ENCODE results near the gene ACAP3.
"Not testable (repeated sequence)": the region's sequence is repeated elsewhere in the genome, so short reads cannot be mapped to it uniquely, and the experiment has no call there.

Gene ACAP3

DNA sequence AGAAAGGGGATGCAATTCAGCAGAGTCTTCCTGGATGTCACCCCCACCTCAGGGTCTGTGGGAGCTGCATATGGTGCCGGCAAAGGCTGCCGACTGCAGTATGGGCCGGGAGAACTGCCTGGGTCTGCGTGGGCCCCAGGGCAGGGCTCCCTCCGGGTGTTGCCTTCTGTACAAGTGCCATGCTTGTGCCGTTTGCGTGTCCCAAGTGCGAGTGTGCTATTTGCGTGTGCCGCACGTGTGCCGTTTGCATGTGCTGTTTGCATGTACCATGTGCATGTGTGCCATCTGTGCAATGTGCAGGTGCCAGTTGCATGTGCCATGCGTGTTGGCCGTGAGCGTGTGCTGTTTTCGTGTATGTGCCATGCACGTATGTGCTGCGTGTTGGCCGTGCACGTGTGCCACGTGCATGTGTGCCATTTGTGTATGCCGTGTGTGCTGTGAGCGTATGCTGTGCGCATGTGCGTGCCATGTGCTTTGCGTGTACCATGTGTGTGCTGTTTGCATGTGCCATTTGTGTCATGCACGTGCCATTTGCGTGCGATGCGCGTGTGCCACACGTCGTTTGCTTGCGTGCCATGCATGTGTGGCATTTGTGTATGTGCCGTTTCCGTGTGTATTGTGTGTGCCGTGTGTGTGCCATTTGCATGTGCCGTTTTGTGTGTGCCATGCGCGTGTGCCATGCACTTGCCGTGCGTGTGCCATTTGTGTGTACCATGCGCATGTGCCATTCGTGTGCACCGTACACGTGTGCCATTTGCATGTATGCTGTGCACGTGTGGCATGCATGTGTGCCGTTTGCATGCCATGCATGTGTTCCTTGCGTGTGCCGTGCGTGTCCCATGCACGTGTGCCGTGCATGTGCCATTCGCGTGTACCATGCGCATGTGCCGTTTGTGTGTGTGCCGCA, 21.8 kb upstream of the ACAP3 start:
- DNase-seq: no peak

DNA sequence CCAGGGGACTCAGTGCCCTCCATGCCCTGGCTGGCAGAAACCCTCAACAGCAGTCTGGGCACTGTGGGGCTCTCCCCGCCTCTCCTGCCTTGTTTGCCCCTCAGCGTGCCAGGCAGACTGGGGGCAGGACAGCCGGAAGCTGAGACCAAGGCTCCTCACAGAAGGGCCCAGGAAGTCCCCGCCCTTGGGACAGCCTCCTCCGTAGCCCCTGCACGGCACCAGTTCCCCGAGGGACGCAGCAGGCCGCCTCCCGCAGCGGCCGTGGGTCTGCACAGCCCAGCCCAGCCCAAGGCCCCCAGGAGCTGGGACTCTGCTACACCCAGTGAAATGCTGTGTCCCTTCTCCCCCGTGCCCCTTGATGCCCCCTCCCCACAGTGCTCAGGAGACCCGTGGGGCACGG, 20.5 kb upstream of the ACAP3 start:
- DNase-seq: no peak

DNA sequence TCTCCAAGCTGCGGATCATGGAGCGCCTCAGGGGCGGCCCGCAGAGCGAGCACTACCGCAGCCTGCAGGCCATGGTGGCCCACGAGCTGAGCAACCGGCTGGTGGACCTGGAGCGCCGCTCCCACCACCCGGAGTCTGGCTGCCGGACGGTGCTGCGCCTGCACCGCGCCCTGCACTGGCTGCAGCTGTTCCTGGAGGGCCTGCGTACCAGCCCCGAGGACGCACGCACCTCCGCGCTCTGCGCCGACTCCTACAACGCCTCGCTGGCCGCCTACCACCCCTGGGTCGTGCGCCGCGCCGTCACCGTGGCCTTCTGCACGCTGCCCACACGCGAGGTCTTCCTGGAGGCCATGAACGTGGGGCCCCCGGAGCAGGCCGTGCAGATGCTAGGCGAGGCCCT, 19.6 kb upstream of the ACAP3 start:
- no peak for DNase-seq

DNA sequence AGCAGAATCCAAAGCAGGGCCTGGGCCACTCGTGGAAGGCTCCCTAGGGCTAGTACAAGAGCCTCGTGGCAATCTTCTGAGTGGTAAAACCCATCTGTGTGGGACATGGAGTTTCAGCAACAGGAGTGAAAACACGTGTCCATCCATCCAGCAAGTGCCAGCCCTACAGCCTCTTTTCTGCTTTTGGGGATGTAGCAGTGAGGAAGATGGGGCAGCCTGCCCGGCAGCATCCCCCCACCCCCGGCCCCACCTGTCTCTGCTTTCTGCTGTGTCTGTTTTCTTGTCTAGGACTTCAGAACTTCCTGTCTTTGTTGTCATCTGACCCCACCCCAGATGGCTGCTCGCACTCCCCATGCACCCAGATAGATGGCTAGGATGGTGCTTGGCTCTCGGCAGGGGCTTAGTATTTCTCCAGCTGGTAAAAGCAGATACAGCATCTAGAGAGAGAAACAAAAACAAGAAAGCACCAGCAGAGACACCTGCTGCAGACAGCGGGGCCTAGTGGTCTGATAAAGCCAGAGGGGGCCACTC, 18.4 kb upstream of the ACAP3 start:
- no peak for DNase-seq

DNA sequence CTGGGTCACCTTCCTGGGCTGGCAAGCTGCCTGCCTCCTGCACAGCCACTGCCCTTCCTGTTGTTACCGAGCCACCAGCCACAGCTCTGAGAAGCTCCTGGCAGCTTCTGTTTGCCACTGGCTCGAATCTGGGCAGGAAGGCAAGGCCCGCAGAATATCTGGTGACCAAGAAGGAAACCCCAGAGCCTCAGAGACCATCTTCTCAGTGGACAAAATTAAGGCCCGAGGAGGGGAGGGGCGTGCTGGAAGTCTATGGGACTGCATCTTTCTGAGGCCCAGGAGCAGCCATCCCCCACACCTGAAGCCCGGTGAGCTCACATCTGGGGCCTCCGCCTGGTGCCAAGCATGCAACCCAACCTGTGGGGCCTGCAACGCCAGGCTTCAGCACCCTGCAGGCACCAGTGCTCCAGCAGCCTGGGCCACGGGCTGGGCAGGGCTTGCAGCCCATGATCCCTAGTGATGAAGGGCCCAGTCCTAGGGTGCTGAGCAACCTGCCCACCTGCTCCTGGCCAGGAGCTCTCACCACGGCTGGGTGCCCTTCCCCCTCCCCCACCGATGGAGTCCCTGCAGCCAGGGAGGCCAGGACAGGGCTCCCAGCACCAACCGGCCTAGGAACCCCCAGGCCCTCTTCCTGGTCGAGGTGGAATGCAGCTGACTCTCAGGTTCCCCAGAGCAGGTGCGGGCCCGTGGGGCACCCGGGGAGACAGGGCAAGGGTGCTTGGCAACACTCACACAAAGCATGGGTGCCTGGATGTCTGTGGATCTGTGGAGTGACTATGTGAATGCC, 17.8 kb upstream of the ACAP3 start:
- no peak for DNase-seq

DNA sequence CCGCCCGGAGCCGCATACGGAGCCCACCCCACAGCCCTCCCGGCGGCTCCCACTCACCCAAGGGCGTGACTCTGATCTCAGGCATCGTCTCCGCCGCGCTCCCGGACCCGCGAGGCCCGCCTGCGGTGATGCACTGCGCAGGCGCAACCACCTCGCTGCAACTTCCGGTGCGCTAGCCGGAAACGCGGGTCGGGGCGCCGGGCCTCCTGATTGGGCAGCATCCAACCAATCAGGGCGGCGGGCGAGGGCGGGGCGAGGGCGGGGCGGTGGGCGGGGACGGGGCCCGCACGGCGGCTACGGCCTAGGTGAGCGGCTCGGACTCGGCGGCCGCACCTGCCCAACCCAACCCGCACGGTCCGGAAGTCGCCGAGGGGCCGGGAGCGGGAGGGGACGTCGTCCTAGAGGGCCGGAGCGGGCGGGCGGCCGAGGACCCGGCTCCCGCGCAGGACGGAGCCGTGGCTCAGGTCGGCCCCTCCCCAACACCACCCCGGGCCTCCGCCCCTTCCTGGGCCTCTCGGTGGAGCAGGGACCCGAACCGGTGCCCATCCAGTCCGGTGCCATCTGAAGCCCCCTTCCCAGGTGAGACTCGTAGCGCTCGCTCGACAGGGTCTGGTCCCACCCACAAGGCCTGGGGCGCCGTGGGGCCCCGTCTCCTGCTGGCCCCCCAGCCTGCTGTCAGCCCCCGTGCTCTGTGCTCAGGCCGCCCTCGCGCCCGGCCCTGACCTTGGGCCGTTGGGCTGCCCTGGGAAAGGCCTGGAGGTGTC, 17.0 kb upstream of the ACAP3 start, which contains the start of the genes CPTP and INTS11:
TSS of gene CPTP (plus strand) at position 279 of the 764 bp plus-strand sequence. CDS start 2,109 bp downstream, outside the sequence.
TSS of gene INTS11 (minus strand) at position 137 of the 764 bp plus-strand sequence. CDS start at position 85, 52 bp downstream.
- peak; percentile 95 for DNase-seq

DNA sequence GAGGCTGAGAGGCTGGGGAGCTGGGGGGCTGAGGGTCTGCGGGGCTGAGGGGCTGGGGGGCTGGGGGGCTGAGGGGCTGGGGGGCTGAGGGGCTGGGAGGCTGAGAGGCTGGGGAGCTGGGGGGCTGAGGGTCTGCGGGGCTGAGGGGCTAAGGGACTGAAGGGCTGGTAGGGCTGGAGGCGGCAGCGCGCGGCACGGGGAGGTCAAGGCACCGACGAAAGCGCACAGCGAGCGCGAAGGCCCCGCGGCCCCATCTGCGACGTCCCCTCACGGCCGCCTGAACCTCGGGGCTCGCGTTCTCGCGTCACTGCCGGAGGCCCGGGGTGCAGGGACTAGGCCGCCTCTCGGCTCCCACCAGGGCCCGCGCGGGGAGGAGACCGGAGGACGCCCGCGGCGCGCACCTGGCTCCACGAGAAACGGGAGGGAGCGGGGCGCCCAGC, 16.4 kb upstream of the ACAP3 start:
- DNase-seq: no peak

DNA sequence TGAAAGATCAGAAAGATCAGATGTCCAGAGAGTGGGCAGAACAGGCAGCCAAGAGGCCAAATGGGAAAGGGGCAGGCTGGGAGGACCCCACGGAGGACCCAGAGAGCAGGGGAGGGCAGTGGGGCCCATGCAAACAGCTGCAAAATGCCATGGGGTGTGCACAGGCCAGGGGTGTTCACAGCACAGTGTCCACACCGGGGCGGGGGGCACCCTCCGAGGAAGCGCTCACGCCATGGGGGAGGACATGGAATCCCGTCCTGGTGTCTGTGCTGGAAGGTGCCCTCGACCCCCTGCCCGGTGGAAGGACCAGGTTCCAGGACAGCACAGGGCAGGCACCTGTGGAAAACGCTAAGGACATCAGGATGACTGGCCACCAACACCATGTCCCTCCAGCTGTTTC, 15.2 kb upstream of the ACAP3 start:
- no peak for DNase-seq

DNA sequence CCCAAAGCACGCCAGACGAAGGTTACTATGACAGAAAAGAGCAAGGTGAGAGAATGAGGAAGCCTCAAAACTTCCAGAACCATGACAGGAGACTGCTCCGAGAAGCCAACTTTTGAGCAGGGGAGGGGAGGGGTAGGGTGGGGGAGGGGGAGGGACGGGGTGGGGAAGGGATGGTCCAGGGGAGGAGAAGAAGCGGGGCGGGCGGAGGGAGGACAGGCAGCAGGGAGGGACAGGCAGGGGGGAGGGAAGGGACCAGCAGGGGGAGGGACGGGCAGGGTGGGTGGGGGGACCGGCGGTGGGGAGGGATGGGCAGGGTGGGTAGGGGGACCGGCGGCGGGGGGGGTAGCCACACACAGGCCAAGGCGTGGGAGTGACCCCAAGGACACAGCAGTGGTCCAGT, 14.7 kb upstream of the ACAP3 start:
- no peak for DNase-seq

DNA sequence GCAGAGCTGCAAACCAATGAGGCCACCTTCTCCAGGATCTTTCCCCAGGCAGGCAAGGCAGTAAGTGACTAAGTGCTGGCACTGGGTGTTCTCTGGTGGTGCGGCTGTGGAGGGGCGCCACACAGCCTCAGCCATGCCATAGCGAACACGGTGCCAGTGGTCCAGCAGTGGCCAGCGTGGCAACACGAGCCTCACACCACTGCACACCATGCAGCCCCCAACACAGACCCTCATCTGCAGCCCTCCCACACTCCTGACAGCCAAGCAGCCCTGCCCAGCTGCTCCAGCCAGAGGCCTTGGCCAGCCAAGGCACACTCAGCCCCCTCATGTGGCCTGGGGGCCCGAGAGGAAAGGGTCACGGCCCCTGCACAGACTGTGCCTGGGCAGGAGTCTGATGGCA, 13.7 kb upstream of the ACAP3 start:
- DNase-seq: no peak

DNA sequence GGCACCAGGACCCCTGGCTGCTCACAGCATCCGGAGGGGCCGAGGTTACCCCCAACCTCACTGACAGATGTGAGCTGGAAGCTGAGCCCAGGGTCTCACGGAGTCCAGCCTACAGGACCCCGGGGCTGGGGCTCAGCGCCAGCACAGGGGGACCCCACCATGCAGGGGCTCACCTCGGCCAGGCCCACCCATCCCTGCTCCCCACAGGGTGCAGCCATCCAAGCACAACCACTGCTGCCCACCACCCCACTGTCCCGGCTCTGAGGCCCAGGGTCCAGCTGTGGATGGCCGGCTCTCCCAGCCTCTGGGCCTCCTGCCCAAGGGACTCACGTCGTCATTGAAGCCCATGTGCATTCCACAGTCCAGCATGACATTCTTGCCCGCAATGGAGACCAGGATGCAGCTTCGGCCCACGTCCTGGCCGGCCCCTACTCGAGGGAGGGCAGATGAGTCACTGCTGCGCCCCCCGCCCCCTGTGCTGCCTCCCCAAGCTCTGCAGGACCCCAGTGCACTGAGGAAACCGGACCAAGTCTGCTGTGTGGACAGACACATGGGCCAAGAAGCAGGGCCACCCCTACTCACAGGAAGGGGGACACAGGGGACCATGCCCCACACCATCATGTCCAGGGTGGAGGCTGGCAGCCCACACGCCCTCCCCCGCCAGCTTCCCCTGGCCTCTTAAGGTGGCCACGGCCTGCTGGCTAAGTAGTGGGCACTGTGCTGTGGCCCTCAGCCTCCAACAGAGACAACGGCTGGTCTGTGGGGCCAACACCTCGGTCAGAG, 13.1 kb upstream of the ACAP3 start:
- DNase-seq: no peak

DNA sequence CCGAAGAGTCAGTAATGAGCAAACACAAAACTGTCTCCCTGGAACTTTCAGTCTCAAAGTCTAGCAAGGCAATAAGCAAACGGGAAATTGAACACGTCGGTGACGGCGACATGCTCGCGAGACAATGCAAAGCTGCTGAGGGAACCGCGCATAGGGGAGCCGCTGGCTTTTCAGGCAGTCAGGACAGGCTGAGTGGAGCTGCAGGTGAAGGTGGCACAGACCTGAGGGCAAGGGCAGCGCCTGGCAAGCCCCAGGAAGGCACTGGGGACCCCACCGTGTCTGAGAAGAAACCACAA, 11.9 kb upstream of the ACAP3 start:
- DNase-seq: no peak

DNA sequence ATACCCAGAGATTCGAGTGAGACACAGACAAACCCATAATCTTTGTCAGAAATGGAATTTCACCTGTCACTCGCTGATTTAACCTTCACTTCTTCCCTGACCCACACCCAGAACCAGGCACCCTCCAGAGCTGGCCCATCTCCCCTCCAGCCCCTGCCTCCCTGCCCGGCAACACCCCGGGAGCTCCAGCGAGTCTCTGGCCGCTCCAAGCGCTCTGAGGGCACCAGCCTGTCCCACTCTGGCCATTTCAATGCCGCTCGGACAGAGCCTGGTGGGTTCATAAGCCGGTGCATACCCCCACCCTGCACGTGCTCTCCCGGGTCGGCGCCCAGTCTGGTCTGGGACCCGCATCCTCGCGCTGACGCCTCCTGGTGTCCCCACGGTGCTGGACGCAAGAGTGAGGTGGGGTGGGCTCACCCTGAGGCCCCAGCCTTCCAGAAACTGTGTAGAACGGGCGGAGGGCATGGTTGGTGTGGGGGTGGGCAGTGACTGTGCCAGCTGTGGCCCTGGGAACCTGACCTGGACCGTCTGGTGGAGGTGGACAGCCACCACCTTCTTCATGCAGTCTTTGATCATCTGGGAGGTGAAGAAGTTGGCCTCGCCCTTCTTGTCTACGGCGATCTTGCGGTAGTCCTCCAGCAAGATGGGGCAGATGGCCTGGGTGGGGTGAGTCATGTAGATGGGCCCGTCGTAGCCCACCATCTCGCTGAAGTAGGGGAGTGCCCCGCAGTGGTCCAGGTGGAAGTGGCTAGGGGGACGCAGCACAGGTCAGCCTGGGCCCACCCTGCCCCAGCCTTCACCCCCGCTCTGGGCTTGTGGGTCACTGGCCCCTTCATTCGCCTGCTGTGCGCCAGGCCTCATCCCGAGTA, 11.3 kb upstream of the ACAP3 start:
- DNase-seq: no peak

DNA sequence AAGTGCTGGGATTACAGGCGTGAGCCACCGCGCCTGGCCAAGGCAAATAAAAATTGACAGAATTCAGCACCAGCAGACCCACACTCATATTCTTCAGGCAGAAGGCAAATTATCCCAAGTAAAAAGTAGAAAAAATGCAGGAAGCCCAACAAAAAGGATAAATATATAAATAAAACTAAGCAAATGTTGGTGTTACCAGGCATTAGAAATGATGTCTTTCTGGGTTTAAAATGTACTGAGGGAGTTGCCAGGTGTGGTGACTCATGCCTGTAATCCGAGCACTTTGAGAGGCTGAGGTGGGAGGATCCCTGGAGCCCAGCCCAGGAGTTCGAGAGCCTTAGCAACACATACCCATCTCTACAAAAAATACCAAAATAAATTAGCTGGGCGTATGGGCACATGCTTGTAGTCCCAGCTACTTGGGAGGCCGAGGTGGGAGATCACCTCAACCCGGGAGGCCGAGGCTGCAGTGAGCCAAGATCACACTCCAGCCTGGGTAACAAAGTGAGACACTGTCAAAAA, 10.5 kb upstream of the ACAP3 start:
- DNase-seq: no peak

DNA sequence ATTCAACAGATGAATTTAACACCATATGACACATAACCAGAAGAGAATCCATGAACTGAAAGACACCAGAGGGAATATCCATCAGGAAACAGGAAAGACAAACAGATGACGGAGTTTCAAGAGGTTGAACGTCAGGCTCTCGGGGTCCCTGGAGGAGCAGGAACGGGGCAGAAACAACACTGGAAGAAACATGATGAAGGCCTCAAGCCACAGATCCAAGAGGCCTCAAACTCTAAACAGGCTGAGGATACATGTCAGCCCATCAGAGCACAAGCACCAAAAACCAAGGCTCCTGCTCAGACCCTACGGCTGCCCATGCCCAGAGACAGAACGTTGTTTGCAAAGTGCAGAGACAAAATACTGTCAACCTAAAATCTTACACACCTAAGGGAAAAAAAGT, 9.7 kb upstream of the ACAP3 start:
- no peak for DNase-seq

DNA sequence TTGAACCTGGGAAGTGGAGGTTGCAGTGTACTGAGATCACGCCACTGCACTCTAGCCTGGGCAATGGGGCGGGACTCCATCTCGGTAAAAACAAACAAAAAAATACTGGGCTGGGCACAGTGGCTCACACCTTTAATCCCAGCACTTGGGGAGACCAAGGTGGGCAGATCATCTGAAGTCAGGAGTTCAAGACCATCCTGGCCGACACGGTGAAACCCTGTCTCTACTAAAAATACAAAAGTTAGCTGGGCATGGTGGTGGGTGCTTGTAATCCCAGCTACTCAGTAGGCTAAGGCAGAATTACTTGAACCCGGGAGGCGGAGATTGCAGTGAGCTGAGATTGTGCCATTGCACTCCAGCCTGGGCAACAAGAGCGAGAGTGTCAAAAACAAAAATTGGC, 8.5 kb upstream of the ACAP3 start:
- not testable (repeated sequence) for DNase-seq

DNA sequence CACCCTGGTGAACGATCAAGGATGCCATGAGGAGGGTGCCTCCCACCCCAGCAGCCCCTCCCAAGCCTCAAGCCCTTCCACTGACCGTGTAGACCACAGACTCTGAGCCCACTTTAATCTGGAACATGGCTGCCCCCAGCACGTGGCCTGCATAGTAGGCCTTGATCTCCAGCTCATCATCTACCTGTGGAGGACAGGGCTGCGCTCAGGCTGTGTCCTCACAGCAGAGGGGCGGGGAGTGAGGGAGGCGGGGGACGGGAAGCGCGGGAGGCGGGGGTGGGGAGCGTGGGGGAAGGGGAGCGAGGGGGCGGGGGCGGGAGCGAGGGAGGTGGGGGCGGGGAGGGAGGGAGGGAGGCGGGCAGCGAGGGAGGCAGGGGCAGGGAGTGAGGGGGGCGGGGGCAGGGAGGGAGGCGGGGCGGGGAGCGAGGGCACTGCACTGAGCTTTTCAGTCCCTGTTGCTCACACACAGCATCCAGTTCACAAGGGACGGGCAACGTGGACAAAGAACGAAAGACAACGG, 7.8 kb upstream of the ACAP3 start:
- DNase-seq: no peak

DNA sequence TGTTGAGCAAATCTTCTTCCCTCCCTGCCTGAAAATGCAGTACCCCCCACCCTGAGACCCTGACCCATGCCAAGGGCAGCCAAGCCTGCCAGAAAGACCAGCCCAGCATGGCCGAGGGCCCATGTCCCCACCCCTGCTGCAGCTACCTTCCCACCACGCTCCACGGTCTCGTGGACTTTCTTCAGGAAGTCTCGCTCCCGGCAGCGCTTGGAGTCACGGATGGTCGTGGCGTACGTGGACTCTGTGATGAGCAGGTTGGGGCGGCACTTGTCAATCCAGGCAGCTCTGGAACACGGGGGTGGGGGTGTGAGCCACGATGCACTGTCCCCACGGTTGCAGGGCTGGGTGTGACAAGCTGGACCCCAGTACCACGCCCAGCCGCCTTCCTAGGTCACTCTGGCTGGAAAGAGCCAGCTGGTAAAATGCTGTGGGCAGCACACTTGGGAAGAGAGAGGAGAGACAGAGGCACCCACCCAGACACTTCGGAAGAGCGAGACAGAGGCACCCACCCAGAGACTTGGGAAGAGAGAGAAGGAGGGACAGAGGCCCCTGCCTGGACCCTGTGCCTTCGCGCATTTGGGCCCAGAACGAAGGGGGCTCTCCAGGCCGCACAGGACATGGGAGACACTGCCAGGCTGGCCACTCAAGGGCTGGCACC, 7.1 kb upstream of the ACAP3 start:
- DNase-seq: no peak

DNA sequence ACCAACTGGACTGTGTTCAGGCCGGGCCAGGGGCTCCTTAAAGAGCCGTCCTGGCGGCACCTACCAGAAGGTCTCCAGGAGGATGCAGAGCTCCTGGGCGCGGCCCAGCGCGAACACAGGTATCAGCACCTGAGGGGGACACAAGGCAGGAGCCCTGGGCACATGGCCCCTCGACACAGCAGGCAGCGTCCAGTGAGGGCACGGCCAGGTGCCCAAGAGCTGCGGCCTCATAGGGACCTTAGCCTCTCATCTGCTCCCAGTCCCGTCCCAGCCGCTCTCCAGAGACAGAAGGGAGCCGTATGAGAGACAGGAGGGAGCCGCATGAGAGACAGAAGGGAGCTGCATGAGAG, 6.5 kb upstream of the ACAP3 start:
- no peak for DNase-seq

Measured in activated gamma-delta T cell (primary cell).